Aorta (tissue), 5 donors: Measurements from ENCODE around the gene DRC3. TPM values are rescaled to one million over a fixed set of nuclear protein-coding genes. Genes with fewer than 3 reads are reported as not detected.

Experiments
- ATAC-seq: fragments of 200-7000 bp; cut with Tn5 transposase; one replicate; pipeline ENCODE4 v1.9.1; 2022; ENCODE audit warnings: moderate library complexity; ENCODE audit not compliant: low FRiP score
- DNase-seq, 2 donors: peaks; one replicate each; pipeline ENCODE4 v3.0.0-alpha.2; 2020
- H3K27ac ChIP-seq, 2 donors: one replicate each; pipeline ENCODE4 v1.5.1; 2013; ENCODE audit warnings: low read length in 2 of 2, mild to moderate bottlenecking in 2 of 2, moderate library complexity in 2 of 2, control low read depth in 1 of 2, inconsistent platforms in 1 of 2, low read depth in 1 of 2
- H3K27me3 ChIP-seq, 2 donors: one replicate each; pipeline ENCODE4 v1.6.1; 2013; ENCODE audit warnings: control low read depth in 1 of 2, low read length in 1 of 2, mild to moderate bottlenecking in 1 of 2, moderate library complexity in 1 of 2; ENCODE audit not compliant: insufficient read depth in 2 of 2, control insufficient read depth in 1 of 2
- H3K36me3 ChIP-seq, 2 donors: one replicate each; pipeline ENCODE4 v1.6.1; 2013; ENCODE audit warnings: control low read depth in 1 of 2, low read length in 1 of 2, mild to moderate bottlenecking in 1 of 2; ENCODE audit not compliant: insufficient read depth in 2 of 2, control insufficient read depth in 1 of 2
- H3K4me1 ChIP-seq, 2 donors: one replicate each; pipeline ENCODE4 v1.6.1; 2013; ENCODE audit warnings: low read length in 2 of 2, control low read depth in 1 of 2, mild to moderate bottlenecking in 1 of 2, moderate library complexity in 1 of 2; ENCODE audit not compliant: insufficient read depth in 2 of 2, control insufficient read depth in 1 of 2
- H3K4me3 ChIP-seq, 2 donors: one replicate each; pipeline ENCODE4 v1.5.1; 2013; ENCODE audit warnings: low read length in 2 of 2, control low read depth in 1 of 2, mild to moderate bottlenecking in 1 of 2
- H3K9me3 ChIP-seq: one replicate; pipeline ENCODE4 v1.6.1; 2013; ENCODE audit warnings: mild to moderate bottlenecking, low read length; ENCODE audit not compliant: control insufficient read depth
- WGBS, 2 donors: extraction: QIAGEN DNeasy Blood & Tissue Kit; methylation state at CpG; one replicate each; pipeline ENCODE4 v1.1.7; 2013; 5-methylcytosine and 5-hydroxymethylcytosine counted together
- intact Hi-C, 2 donors: fragments of 100-400 bp; cut with DNase I; formaldehyde crosslinking; loops; one replicate each; pipeline versions ENCODE4 v1.14.2 to v1.15.0; 2022
- polyA plus RNA-seq, 2 donors: library from polyadenylated mRNA; stranded (reverse); fragments of 200-250 nt; gene quantifications; one replicate each; pipeline ENCODE4 v1.2.3, GENCODE V29; 2013
- total RNA-seq, 2 donors: library from RNA; stranded (reverse); fragmentation: NEBNext Ultra II Directional; extraction: Animal tissue kit (Norgen Biotek cat#: 25700); gene quantifications; one replicate each; pipeline ENCODE4 v1.2.1, GENCODE V29; 2021
- donor health status: healthy with polysubstance abuse.
- donor health status: Bipolar disorder and iron deficiency.
- donor health status: DM: no; HTN: no; CAD: no.
- donor health status: DM: no; HTN: no; CAD: no.
- donor health status: DM: yes; HTN: yes; CAD: no.

DRC3 gene
- total and polyA plus RNA-seq, 4 donors = 1.4 to 7.9 (median 2.4) TPM

DNA sequence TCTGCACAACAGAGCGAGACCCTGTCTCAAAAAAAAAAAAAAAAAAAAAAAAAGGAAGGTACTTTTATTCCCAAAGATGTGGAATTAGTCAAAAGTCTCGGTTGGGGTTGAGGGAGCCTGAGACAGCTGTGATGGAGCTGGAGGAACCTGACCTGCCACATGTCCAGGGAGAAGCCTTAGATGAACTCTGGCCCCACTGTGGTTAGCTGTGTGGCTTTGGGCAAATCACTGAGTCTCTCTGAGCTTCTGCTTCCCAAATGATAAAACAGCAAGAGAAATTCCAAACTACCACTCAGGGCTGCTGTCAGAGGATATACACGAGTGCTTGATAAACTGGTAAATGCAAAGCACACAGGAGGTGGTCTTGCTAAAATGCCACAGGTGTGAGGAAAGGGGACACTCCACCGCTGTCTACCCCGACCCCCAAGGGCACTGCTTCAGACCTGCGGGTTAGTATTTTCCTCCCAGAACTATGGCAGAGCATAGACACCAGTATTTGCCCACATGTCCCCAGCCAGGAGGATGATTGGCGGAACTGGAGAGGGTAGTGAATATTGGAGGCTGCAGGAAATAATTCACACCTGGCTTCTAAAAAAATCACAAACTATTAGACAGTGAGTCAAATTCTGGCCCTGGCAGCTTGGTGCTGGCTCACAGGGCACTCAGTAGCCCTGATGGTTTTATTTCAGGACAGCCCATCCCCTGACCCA, 14.7 kb downstream of the DRC3 start:
- Histone ChIP-seq H3K36me3 (no peaks in the 10 kb centered on the region), H3K27ac (no peak overlapping the region), H3K27me3 (no peaks in the 10 kb centered on the region), H3K9me3 (no peaks in the 10 kb centered on the region), H3K4me1 (no peaks in the 10 kb centered on the region), H3K4me3 (no peak overlapping the region)
- ATAC-seq (no peak), DNase-seq (no peak)
- intact Hi-C loops = no loop called here
- 81 to 89% methylated on average over 7 of the region's 7 CpGs for WGBS, 2 donors

DNA sequence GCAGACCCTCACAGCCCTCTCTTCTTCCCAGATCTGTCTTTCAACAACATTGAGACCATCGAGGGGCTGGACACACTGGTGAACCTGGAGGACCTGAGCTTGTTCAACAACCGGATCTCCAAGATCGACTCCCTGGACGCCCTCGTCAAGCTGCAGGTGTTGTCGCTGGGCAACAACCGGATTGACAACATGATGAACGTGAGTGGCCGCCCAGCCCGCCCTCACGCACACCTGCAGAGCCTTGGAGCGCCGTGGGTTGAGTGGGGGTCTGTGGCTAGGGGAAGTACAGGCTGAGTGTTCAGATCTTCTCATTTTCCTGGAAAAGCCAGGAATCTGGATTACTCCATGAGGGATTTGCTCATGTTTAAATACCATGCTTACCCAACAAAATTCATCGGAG, 15.2 kb downstream of the DRC3 start:
- Histone ChIP-seq H3K9me3 (no peaks in the 10 kb centered on the region), H3K4me1 (no peaks in the 10 kb centered on the region), H3K27me3 (no peaks in the 10 kb centered on the region), H3K36me3 (no peaks in the 10 kb centered on the region), H3K4me3 (no peak overlapping the region), H3K27ac (no peak overlapping the region)
- no peak for DNase-seq
- ATAC-seq = no peak
- intact Hi-C loops = no loop called here
- 86 to 88% methylated on average over 14 of the region's 14 CpGs for WGBS, 2 donors

DNA sequence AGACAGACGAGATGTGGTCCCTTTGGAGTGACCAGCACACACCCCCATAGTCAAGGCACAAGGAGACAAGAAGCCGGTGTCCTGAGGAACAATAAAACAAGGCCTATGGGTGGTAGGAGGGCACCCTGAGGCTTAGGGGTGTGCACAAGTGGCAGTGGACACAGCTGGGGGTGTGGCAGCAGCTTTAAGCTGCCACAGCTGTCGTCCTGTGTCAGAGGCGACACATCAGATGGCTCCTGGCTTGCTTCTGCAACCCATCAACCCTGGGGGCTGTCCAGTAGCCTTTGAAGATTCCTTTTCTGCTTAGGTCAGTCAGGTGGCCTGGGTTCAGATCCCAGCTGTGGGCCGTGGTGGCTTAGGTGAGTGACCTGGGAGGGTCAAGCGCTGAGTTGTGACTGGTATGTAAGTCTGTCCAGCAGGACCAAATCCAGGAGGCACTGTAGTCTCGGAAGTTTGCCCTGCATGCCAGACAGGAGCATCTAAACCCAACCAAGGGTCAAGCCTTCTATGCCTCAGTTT, 15.8 kb downstream of the DRC3 start:
- Histone ChIP-seq H3K27ac (no peak overlapping the region), H3K9me3 (no peaks in the 10 kb centered on the region), H3K36me3 (no peaks in the 10 kb centered on the region), H3K4me1 (no peaks in the 10 kb centered on the region), H3K27me3 (no peaks in the 10 kb centered on the region), H3K4me3 (no peak overlapping the region)
- 92% methylated on average over 7 of the region's 7 CpGs for WGBS, 2 donors
- no peak for ATAC-seq
- intact Hi-C loops = no loop called here
- peak in 1 of 2 donors; percentile 65 for DNase-seq

DNA sequence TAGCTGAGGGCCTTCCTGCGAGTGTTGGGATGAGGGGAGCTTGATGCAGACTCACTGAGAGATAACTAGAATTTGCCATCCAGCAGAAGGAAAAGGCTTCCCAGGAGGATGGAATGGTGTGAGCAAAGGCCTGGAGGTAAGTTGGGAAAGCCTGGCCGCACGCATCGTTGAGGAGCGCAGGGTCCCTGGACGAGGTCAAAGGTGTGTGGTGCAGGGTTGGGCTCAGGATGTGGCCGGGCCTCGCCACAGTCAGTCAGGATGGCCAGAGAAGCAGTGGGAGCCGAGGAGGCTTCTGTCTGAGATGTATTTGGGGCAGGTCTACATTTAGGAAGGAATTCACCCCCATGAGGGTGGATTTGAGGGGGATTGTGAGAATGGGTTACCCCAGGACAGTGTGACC, 16.4 kb downstream of the DRC3 start:
- ATAC-seq (no peak), DNase-seq (peak in 1 of 2 donors; percentile 63)
- Histone ChIP-seq H3K27me3 (no peaks in the 10 kb centered on the region), H3K9me3 (no peaks in the 10 kb centered on the region), H3K27ac (no peak overlapping the region), H3K4me1 (no peaks in the 10 kb centered on the region), H3K4me3 (no peak overlapping the region), H3K36me3 (no peaks in the 10 kb centered on the region)
- 89 to 92% methylated on average over 9 of the region's 9 CpGs for WGBS, 2 donors
- intact Hi-C loops = no loop called here

DNA sequence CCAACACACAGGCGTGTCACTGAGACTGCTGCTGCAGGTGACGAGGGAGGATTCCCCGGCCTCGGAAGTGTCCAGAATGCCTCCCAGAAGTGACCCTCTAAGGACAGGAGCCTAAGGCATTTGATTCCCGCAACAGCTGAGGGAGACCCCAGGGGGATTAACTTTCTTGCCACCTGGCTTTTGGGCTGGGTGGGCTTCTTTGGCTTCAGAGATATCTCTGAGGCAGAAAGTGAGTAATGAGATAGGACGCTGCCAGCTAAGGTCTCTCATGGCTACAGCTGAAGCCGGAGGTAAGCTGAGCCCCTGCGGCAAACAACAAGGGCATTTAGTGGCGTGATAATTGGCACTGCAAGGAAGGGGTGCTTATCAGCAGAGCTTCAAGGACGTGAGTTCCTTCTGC, 17.0 kb downstream of the DRC3 start:
- Histone ChIP-seq H3K27me3 (no peaks in the 10 kb centered on the region), H3K36me3 (no peaks in the 10 kb centered on the region), H3K4me3 (no peak overlapping the region), H3K4me1 (no peaks in the 10 kb centered on the region), H3K27ac (no peak overlapping the region), H3K9me3 (no peaks in the 10 kb centered on the region)
- ATAC-seq (no peak), DNase-seq (peak in 1 of 2 donors; percentile 14)
- 89 to 92% methylated on average over 10 of the region's 10 CpGs for WGBS, 2 donors
- intact Hi-C loops = no loop called here

DNA sequence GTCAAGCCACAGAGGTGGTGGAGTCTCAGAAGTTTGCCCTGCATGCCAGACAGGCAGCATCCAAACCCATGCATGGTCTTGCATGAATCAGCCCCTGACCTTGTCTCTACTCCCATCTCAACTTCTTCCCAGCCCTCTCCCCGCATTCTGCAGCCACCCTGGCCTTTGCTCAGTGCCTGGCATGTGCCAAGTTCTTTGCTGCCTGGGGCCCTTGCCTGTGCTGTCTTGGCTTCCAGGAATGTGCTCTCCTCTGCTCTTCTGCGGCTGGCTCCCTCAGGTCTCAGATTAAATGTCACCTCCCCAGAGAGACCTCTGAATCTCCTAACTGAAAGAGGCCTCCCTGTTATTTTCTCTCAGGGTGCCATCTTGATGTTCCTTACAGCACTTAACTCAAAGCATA, 17.6 kb downstream of the DRC3 start:
- Histone ChIP-seq H3K4me3 (no peak overlapping the region), H3K27ac (no peak overlapping the region), H3K9me3 (no peaks in the 10 kb centered on the region), H3K36me3 (no peaks in the 10 kb centered on the region), H3K4me1 (no peaks in the 10 kb centered on the region), H3K27me3 (no peaks in the 10 kb centered on the region)
- ATAC-seq (no peak), DNase-seq (no peak)
- intact Hi-C loops = no loop called here
- WGBS, 2 donors = 68 to 90% methylated on average over 2 of the region's 2 CpGs

DNA sequence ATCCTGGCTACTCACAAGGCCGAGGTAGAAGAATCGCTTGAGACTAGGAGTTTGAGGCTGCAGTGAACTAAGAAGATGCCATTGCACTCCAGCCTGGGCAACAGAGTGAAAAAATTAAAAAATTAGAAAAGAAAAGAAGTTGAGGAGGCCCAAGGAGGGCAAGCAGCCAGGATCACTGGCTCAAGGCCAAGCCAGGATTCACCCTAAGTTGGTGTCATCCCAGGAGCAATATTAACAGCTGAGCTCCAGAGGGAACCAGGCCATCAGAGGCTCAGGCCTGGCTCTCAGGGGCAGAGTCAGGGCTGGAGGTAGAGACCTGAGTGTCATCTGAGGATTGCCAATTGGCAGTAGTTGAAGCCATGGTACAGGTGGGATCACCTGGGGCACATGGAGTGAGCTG, 20.7 kb downstream of the DRC3 start:
- no peak for DNase-seq
- no peak for ATAC-seq
- intact Hi-C loops = no loop called here
- H3K27me3 ChIP-seq = no peaks in the 10 kb centered on the region
- 93 to 94% methylated on average over 2 of the region's 2 CpGs for WGBS, 2 donors
- no peak overlapping the region for H3K27ac ChIP-seq
- no peaks in the 10 kb centered on the region for H3K9me3 ChIP-seq
- no peaks in the 10 kb centered on the region for H3K36me3 ChIP-seq
- H3K4me1 ChIP-seq = no peaks in the 10 kb centered on the region
- H3K4me3 ChIP-seq = no peak overlapping the region

DNA sequence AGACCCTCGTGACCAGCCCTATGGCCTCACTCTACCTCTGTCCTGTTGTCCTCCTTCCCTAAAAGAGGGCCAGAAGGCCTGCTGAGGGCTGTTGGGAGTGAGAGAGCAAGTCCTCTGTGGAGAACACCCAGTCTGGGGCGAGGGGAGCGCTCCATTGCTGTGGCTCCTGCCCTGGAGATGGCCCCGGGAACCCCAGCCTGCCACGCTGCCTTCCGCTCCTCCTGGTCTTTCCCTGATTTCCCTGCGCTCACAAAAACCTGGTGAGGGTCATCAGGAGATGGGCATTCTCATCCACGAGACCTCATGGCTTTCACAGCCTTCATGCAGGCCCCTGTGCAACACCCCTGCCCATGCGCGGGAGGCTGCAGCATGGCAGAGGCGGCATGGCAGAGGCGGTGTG, 21.2 kb downstream of the DRC3 start:
- no peaks in the 10 kb centered on the region for H3K4me1 ChIP-seq
- no peak overlapping the region for H3K4me3 ChIP-seq
- no peak overlapping the region for H3K27ac ChIP-seq
- ATAC-seq (no peak), DNase-seq (peak in 1 of 2 donors; percentile 53)
- H3K27me3 ChIP-seq = no peaks in the 10 kb centered on the region
- intact Hi-C loops = no loop called here
- WGBS, 2 donors = 95% methylated on average over 12 of the region's 12 CpGs
- no peaks in the 10 kb centered on the region for H3K9me3 ChIP-seq
- H3K36me3 ChIP-seq = no peaks in the 10 kb centered on the region

DNA sequence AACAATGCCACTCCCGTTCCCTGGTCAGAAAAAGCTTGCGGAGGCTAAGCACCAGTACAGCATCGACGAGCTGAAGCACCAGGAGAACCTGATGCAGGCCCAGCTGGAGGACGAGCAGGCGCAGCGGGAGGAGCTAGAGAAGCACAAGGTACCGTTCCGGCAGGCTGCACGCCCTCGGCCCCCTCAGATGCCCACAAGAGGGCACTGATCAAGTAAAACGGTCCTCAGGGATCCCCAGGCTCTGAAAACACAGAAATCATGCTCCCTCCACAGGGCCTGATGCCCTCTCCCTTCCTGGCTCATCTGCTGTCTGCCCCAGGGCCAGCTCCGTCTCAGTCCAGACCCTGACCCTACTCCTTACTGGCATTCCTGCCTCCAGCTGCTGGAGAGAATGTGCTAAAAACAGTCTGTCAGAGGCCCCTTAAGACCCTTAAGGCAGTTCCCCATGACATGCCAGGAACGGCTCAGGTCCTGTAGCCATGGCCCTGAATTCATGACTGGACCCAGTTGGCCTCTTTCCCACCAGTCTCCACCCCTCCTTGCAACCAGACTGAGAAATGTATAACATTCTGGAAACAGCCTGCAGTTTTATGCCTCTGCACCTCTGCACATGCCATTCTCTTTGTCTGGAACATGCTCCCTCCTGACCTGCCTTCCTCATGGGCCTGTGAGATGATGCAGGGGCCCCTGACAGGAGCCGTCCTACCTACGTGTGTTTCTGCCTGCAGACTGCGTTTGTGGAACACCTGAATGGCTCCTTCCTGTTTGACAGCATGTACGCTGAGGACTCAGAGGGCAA, 21.8 kb downstream of the DRC3 start:
- H3K4me3 ChIP-seq = no peak overlapping the region
- no peaks in the 10 kb centered on the region for H3K9me3 ChIP-seq
- H3K27me3 ChIP-seq = no peaks in the 10 kb centered on the region
- intact Hi-C loops = no loop called here
- DNase-seq = peak in 1 of 2 donors; percentile 71
- H3K27ac ChIP-seq = no peak overlapping the region
- no peak for ATAC-seq
- no peaks in the 10 kb centered on the region for H3K36me3 ChIP-seq
- no peaks in the 10 kb centered on the region for H3K4me1 ChIP-seq
- WGBS, 2 donors = 52 to 63% methylated on average over 18 of the region's 18 CpGs
